Testis (tissue), 2 donors: ENCODE results near the gene FGGY.

ENCODE experiments used
- CTCF ChIP-seq, 3 experiments: fragments of 450-650 bp in 2 of 3; fragments of 200-600 bp in 1 of 3; sonication (generic) in 1 of 3; IDR thresholded peaks; one replicate each; pipeline ENCODE4 v1.5.1; 2016 to 2019; ENCODE audit warnings: antibody characterized with exemption in 3 of 3, mild to moderate bottlenecking in 2 of 3, moderate library complexity in 1 of 3
- POLR2A ChIP-seq: fragments of 450-650 bp; IDR thresholded peaks from one replicate; pipeline ENCODE4 v1.6.1; 2017; ENCODE audit warnings: antibody characterized with exemption, mild to moderate bottlenecking, moderate library complexity

GRCh38 chr1:59486615-59487014, 189.7 kb downstream of the FGGY start:
- TF ChIP-seq POLR2A (no peak), CTCF (IDR thresholded peaks at IDR 0.05) (no peak)
